ENCODE measurements around the gene GCLC.

- TF ChIP-seq, protein P1, sequence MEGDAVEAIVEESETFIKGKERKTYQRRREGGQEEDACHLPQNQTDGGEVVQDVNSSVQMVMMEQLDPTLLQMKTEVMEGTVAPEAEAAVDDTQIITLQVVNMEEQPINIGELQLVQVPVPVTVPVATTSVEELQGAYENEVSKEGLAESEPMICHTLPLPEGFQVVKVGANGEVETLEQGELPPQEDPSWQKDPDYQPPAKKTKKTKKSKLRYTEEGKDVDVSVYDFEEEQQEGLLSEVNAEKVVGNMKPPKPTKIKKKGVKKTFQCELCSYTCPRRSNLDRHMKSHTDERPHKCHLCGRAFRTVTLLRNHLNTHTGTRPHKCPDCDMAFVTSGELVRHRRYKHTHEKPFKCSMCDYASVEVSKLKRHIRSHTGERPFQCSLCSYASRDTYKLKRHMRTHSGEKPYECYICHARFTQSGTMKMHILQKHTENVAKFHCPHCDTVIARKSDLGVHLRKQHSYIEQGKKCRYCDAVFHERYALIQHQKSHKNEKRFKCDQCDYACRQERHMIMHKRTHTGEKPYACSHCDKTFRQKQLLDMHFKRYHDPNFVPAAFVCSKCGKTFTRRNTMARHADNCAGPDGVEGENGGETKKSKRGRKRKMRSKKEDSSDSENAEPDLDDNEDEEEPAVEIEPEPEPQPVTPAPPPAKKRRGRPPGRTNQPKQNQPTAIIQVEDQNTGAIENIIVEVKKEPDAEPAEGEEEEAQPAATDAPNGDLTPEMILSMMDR (IDR thresholded peaks at IDR 0.05; ENCODE audit: poor library complexity, severe bottlenecking): no peak
- no peak for TF ChIP-seq EZH2 (IDR thresholded peaks at IDR 0.05; ENCODE audit: borderline replicate concordance, insufficient read depth, low read length, poor library complexity, severe bottlenecking)
- TF ChIP-seq POLR2AphosphoS5 (IDR thresholded peaks at IDR 0.05): no peak
Measured at GRCh38 chr6:53499094-53499493, 45.8 kb downstream of the GCLC start.

Data from neural cell (in vitro differentiated cells).